ENCODE results near the gene MON1A.

GRCh38 chr3:49872801-49873281 lies 56.8 kb downstream of the MON1A start:
- TF ChIP-seq CTCF (IDR thresholded peaks at IDR 0.05 in 8 of 11, conservative IDR thresholded peaks at IDR 0.05 in 3 of 11) (no peak), POLR2A (IDR thresholded peaks at IDR 0.05) (no peak)
